Activated T-cell treated with anti-CD3 and anti-CD28 coated beads, Interleukin-2, amount 50 U/mL, for 24 hours (primary cell): ENCODE data around the gene GRK5.

Experiments
- DNase-seq: peaks from one replicate; pipeline ENCODE4 v3.0.0-alpha.2; 2020
- H3K27ac Mint-ChIP-seq: 2 replicates; pipeline ENCODE4 v1.8.0; 2020; ENCODE audit warnings: mild to moderate bottlenecking, mixed read lengths
- H3K27me3 Mint-ChIP-seq: 2 replicates; pipeline ENCODE4 v1.8.0; 2020; ENCODE audit warnings: mixed read lengths
- H3K36me3 Mint-ChIP-seq: 2 replicates; pipeline ENCODE4 v1.8.0; 2020; ENCODE audit warnings: low read depth, mixed read lengths
- H3K4me1 Mint-ChIP-seq: 2 replicates; pipeline ENCODE4 v1.8.0; 2020; ENCODE audit warnings: low read depth, mixed read lengths
- H3K4me3 Mint-ChIP-seq: 2 replicates; pipeline ENCODE4 v1.8.0; 2020; ENCODE audit warnings: mild to moderate bottlenecking, moderate library complexity, mixed read lengths
- H3K9me3 Mint-ChIP-seq: 2 replicates; pipeline ENCODE4 v1.8.0; 2020; ENCODE audit warnings: mixed read lengths

Gene GRK5

DNA sequence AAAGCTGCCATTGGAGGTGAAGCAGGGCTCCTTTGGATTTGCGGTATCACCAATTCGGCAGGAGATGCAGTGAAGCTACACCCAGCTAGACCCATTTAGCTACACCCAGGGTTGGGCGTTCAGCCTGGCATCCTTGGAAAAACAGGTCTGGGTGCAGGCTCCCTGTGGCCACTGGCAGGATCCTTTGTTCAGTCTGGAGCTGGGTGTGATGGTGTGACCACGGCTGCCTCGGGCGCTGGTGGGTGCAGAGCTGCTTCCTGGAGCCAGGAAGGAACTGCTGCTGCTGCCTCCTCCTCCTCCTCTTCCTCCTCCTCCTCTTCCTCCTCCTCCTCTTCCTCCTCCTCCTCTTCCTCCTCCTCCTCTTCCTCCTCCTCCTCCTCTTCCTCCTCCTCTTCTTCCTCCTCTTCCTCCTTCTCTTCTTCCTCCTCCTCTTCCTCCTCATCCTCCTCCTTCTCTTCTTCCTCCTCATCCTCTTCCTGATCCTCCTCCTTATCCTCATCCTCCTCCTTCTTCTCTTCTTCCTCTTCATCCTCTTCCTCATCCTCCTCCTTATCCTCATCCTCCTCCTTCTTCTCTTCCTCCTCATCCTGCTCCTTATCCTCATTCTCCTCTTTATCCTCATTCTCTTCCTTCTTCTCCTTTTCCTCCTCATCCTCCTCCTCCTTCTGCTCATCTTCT, 84.0 kb downstream of the GRK5 start:
- Mint-ChIP-seq H3K4me1 (peaks cover 63% of the 10 kb centered on the region), H3K4me3 (no peak overlapping the region)

DNA sequence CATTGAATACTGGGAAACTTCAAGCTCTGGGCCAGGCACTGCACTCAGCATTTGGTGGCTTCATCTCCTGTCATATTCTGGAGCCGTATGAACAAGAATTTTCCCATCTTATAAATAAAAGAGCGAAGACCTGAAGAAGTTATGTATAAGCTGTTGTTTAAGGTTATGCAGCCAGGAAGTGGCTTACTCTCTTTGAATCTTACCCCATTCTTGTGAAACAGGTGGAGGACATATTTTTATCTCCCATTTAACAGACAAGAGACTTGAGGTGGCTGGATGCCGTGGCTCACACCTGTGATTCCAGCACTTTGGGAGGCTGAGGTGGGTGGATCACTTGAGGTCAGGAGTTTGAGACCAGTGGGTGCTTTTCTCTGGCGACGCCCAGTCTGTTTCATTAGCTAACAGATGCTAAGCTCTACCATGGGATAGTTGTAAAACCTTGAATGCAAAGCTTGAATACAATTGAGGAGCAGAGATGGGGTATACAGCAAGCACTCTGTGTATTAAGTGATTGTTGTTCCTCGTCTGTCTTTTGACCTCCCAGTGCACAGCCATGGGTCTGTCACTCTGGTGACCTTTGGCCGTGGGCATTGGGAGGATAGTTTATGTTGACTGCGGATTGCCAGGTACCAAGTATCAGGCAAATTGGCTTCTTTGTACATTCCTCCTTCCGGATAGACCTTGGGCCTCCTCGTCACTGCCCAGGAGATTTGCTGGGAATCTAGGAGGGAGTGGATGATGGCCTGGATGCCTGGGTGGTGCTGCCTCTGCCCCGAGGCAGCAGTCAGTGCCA, 85.8 kb downstream of the GRK5 start:
- H3K36me3 Mint-ChIP-seq: peaks cover 9% of the 10 kb centered on the region
- peaks cover 54% of the 10 kb centered on the region for H3K4me1 Mint-ChIP-seq
- no peaks in the 10 kb centered on the region for H3K27me3 Mint-ChIP-seq
- no peak for DNase-seq
- no peak overlapping the region for H3K4me3 Mint-ChIP-seq
- H3K27ac Mint-ChIP-seq: peak overlapping the region; percentile 80
- H3K9me3 Mint-ChIP-seq: peaks cover 4% of the 10 kb centered on the region

More for the DNA sequence above, 84.0 kb downstream of the GRK5 start:
- Mint-ChIP-seq H3K36me3 (peaks cover 4% of the 10 kb centered on the region), H3K27me3 (no peaks in the 10 kb centered on the region), H3K9me3 (no peaks in the 10 kb centered on the region), H3K27ac (peak overlapping the region; percentile 48)
- no peak for DNase-seq

- H3K36me3 Mint-ChIP-seq: peaks cover 9% of the 10 kb centered on the region
- no peak overlapping the region for H3K4me3 Mint-ChIP-seq
- H3K27ac Mint-ChIP-seq: no peak overlapping the region
- no peaks in the 10 kb centered on the region for H3K27me3 Mint-ChIP-seq
- peaks cover 53% of the 10 kb centered on the region for H3K4me1 Mint-ChIP-seq
- DNase-seq: no peak
- peaks cover 4% of the 10 kb centered on the region for H3K9me3 Mint-ChIP-seq
Measured at GRCh38 chr10:119296703-119297102, 89.3 kb downstream of the GRK5 start.

DNA sequence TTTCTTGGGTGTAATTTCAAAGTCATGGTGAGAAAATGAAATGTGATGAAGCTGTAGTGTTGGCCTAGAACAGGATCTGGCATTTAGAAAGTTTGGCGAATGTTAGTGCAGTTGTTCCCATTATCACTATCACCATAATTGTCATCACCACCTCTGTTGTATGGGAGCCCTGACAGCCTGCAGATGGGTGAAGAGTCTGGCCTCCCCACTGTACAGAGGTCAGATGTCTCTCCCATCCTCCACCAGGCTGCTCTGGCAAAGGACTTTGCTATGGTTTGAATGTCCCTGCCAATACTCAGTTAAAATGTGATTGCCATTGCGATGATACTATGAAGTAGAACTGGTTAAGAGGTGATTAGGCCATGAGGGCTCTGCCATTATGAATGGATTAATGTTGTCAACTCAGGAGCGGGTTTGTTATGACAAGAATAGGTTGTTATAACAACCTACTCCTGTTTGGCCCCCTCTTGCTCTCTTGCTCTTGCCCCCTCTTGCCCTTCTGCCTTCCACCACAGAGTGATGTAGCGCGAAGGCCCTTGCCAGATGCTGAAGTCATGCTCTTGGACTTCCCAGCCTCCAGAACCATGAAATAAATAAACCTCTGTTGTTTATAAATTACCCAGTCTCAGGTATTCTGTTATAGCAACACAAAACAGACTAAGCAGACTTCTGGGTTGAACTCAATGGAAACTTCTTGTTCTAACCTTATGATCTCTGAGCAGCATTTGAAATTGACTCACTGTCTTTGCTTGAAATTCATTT, 90.0 kb downstream of the GRK5 start:
- Mint-ChIP-seq H3K9me3 (peaks cover 4% of the 10 kb centered on the region), H3K36me3 (peaks cover 9% of the 10 kb centered on the region), H3K4me1 (peaks cover 54% of the 10 kb centered on the region), H3K4me3 (no peak overlapping the region), H3K27ac (no peak overlapping the region), H3K27me3 (no peaks in the 10 kb centered on the region)
- no peak for DNase-seq

GRCh38 chr10:119298810-119299209, 91.4 kb downstream of the GRK5 start:
- Mint-ChIP-seq H3K27me3 (no peaks in the 10 kb centered on the region), H3K4me1 (peaks cover 55% of the 10 kb centered on the region), H3K36me3 (peaks cover 9% of the 10 kb centered on the region), H3K9me3 (peaks cover 4% of the 10 kb centered on the region), H3K4me3 (no peak overlapping the region), H3K27ac (peak overlapping the region; percentile 1)
- no peak for DNase-seq

GRCh38 chr10:119299531-119299930, 92.2 kb downstream of the GRK5 start:
- DNase-seq: no peak
- peaks cover 4% of the 10 kb centered on the region for H3K9me3 Mint-ChIP-seq
- H3K4me3 Mint-ChIP-seq: no peak overlapping the region
- H3K4me1 Mint-ChIP-seq: peaks cover 60% of the 10 kb centered on the region
- H3K27me3 Mint-ChIP-seq: no peaks in the 10 kb centered on the region
- H3K36me3 Mint-ChIP-seq: peaks cover 9% of the 10 kb centered on the region
- H3K27ac Mint-ChIP-seq: no peak overlapping the region

- peaks cover 4% of the 10 kb centered on the region for H3K36me3 Mint-ChIP-seq
- H3K4me3 Mint-ChIP-seq: peak overlapping the region; percentile 65
- peak; percentile 77 for DNase-seq
- peaks cover 4% of the 10 kb centered on the region for H3K9me3 Mint-ChIP-seq
- peak overlapping the region; percentile 98 for H3K27ac Mint-ChIP-seq
- H3K27me3 Mint-ChIP-seq: no peaks in the 10 kb centered on the region
- peaks cover 79% of the 10 kb centered on the region for H3K4me1 Mint-ChIP-seq
Measured at GRCh38 chr10:119301397-119301796, 94.0 kb downstream of the GRK5 start.

DNA sequence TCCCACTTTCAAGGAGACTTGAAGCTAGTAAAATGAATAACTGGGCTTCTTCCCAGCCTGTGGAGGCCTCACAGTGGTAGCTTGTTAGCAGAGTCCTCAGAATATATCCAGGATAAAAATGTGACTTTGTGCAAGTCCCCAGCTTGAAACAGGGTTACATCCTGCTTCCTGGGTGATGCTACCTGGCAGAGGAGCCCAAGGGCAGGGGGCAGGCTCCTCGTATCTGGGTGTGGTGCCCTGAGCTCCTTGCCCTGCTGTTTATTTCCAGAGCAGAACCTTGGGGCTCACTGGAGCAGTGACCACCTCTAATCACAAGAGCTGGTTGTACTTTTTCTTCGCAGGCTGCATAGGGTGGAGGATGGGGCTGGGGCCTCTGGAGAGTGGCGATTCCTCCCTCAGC, 94.8 kb downstream of the GRK5 start:
- no peak for DNase-seq
- Mint-ChIP-seq H3K36me3 (peaks cover 4% of the 10 kb centered on the region), H3K27me3 (no peaks in the 10 kb centered on the region), H3K4me1 (peaks cover 87% of the 10 kb centered on the region), H3K27ac (peak overlapping the region; percentile 98), H3K4me3 (peak overlapping the region; percentile 65), H3K9me3 (peaks cover under 1% of the 10 kb centered on the region)

- H3K27ac Mint-ChIP-seq: peak overlapping the region; percentile 98
- H3K4me3 Mint-ChIP-seq: peak overlapping the region; percentile 65
- DNase-seq: no peak
- H3K36me3 Mint-ChIP-seq: peaks cover 2% of the 10 kb centered on the region
- H3K9me3 Mint-ChIP-seq: no peaks in the 10 kb centered on the region
- H3K27me3 Mint-ChIP-seq: no peaks in the 10 kb centered on the region
- H3K4me1 Mint-ChIP-seq: peaks cover 90% of the 10 kb centered on the region
Measured at GRCh38 chr10:119302591-119303253, 95.4 kb downstream of the GRK5 start.

DNA sequence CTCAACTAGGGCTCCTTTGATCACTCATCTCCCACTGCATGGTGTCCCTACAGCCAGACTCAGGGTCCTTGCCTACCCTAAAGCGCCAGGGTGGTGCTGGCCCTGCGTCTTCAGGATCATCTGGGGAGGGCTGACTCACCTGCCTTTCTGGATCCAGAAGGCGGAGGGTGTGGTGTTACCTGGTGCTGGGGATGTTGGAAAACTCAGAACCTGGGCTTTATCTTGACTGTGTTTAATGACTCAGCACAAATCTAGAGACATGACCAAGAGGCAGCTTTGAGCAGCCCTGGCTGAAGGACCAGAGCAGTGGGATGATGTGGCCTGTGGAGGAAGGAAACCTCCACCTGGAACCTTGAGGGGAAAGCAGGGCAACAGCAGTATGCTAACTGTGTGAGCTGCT, 96.5 kb downstream of the GRK5 start:
- DNase-seq: no peak
- H3K4me1 Mint-ChIP-seq: peaks cover 91% of the 10 kb centered on the region
- H3K4me3 Mint-ChIP-seq: no peak overlapping the region
- H3K36me3 Mint-ChIP-seq: no peaks in the 10 kb centered on the region
- H3K27ac Mint-ChIP-seq: peak overlapping the region; percentile 68
- H3K9me3 Mint-ChIP-seq: no peaks in the 10 kb centered on the region
- no peaks in the 10 kb centered on the region for H3K27me3 Mint-ChIP-seq

DNA sequence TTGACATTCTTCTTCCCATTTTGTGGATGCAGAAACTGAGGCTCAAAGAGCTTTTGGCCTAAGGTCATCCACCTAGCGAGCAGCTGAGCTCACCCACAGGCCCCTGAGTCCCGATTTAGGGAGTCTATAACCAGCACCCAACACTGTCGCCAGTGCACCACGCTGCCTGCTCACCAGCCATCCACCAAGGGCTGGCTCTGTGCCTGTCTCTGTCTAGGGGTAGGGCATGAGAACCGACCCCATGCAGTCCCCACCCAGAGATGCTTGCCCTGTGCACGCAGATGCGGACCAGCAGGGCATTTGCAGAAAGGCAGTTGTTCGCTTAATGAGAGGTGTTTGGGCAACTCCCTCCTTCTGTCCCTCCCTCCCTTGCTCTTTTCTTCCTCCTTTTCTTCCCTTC, 97.2 kb downstream of the GRK5 start:
- Mint-ChIP-seq H3K9me3 (no peaks in the 10 kb centered on the region), H3K27ac (peak overlapping the region; percentile 100), H3K4me3 (no peak overlapping the region), H3K27me3 (no peaks in the 10 kb centered on the region), H3K36me3 (no peaks in the 10 kb centered on the region), H3K4me1 (peaks cover 94% of the 10 kb centered on the region)
- DNase-seq: no peak

DNA sequence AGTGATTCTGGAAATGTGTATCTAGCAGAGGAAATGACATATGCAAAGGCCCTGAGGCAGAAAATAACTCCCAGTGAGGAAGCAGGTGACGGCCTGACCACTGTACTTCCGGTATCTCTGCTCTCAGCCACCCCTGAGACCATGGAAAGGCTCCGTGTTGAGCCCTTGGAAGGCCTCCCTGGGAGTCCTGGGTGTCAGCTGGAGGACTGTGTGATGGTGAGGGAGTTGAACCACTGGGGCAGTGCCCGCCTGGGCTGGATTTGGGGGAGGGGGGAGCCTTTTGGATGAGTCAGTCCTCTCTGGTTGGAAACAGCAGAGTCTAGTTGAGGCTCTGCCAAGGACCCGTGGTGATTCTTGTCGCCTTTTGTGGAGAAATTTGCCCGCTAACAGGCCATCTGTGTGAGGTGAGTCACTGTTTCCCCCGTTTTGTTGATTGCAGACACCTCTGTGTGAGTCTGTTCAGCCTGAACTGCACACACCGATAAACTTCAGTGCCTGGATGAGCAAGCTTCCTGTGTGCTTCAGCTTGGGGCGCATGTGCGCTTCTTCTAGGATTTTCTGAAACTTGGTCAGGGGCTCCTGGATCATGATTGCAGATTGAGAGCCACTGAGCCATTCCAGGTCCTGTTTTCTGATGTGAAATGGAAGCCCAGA, 98.6 kb downstream of the GRK5 start:
- DNase-seq: peak; percentile 88
- Mint-ChIP-seq H3K9me3 (no peaks in the 10 kb centered on the region), H3K4me3 (peak overlapping the region; percentile 78), H3K27ac (peak overlapping the region; percentile 100), H3K27me3 (peaks cover 3% of the 10 kb centered on the region), H3K4me1 (peaks cover 87% of the 10 kb centered on the region), H3K36me3 (no peaks in the 10 kb centered on the region)

- Mint-ChIP-seq H3K9me3 (no peaks in the 10 kb centered on the region), H3K27ac (peak overlapping the region; percentile 100), H3K4me1 (peaks cover 85% of the 10 kb centered on the region), H3K4me3 (peak overlapping the region; percentile 78), H3K27me3 (peaks cover 6% of the 10 kb centered on the region), H3K36me3 (no peaks in the 10 kb centered on the region)
- DNase-seq: peak; percentile 80
Measured at GRCh38 chr10:119306514-119306951, 99.2 kb downstream of the GRK5 start.

GRCh38 chr10:119306986-119307392, 99.6 kb downstream of the GRK5 start:
- H3K36me3 Mint-ChIP-seq: no peaks in the 10 kb centered on the region
- H3K9me3 Mint-ChIP-seq: no peaks in the 10 kb centered on the region
- no peak for DNase-seq
- H3K27ac Mint-ChIP-seq: peak overlapping the region; percentile 100
- peaks cover 6% of the 10 kb centered on the region for H3K27me3 Mint-ChIP-seq
- H3K4me1 Mint-ChIP-seq: peaks cover 81% of the 10 kb centered on the region
- peak overlapping the region; percentile 78 for H3K4me3 Mint-ChIP-seq
